ENCODE results near the gene GUCY1A2. TPM values are rescaled to one million over a fixed set of nuclear protein-coding genes. Genes with fewer than 3 reads are reported as not detected.

Gene GUCY1A2
- total RNA-seq, 2 donors from 2014 or later, result 1.7 to 7.2 TPM

DNA sequence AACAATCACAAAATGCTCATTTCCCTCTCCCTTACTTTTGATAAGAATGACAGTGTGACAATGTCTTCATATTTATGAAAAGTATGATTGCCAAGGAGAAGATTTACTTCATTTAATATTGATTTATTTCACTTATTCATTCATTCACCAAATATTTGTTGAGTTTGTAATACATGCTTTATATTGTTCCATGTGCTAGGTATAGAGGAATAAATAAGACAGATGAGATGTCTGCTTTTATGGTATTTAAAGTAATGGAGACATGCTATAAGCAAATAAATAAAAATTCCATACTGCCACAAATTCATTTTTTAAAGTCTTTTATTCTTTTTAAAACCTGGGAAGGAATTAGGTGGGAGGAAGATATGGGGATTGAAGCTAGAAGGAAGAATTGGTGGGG lies 289.4 kb downstream of the GUCY1A2 start:
- TF ChIP-seq, protein P1, sequence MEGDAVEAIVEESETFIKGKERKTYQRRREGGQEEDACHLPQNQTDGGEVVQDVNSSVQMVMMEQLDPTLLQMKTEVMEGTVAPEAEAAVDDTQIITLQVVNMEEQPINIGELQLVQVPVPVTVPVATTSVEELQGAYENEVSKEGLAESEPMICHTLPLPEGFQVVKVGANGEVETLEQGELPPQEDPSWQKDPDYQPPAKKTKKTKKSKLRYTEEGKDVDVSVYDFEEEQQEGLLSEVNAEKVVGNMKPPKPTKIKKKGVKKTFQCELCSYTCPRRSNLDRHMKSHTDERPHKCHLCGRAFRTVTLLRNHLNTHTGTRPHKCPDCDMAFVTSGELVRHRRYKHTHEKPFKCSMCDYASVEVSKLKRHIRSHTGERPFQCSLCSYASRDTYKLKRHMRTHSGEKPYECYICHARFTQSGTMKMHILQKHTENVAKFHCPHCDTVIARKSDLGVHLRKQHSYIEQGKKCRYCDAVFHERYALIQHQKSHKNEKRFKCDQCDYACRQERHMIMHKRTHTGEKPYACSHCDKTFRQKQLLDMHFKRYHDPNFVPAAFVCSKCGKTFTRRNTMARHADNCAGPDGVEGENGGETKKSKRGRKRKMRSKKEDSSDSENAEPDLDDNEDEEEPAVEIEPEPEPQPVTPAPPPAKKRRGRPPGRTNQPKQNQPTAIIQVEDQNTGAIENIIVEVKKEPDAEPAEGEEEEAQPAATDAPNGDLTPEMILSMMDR (IDR thresholded peaks at IDR 0.05), result no peak
- no peak overlapping the region for H3K4me3 ChIP-seq
- no peaks in the 10 kb centered on the region for H3K36me3 ChIP-seq
- H3K4me1 ChIP-seq, result no peaks in the 10 kb centered on the region
- no peaks in the 10 kb centered on the region for H3K27me3 ChIP-seq
- no peak for DNase-seq (ENCODE audit: low spot score)
- no peak overlapping the region for H3K27ac ChIP-seq
- H3K9me3 ChIP-seq, result no peaks in the 10 kb centered on the region

DNA sequence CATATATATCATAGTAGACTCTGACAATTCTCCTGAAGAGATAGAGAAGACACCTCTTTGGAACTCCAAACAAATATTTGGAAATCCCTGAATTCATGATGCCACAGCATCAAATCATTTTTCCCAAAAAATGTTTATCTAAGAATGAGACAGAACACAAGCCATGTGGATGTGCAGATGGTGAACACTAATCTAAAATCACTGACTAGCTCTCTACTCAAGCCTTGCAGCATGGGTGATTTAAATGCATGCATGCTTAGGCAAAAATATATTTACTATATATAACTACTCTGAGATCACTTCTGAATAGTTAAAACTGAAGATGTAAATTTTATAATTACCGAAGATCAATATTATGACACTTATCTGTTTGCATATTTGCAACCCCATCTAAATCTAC lies 289.9 kb downstream of the GUCY1A2 start:
- Histone ChIP-seq H3K9me3 (no peaks in the 10 kb centered on the region), H3K36me3 (no peaks in the 10 kb centered on the region), H3K4me3 (no peak overlapping the region), H3K4me1 (no peaks in the 10 kb centered on the region), H3K27me3 (no peaks in the 10 kb centered on the region), H3K27ac (no peak overlapping the region)
- TF ChIP-seq, protein P1 (IDR thresholded peaks at IDR 0.05), result no peak
- DNase-seq (ENCODE audit: low spot score), result no peak

DNA sequence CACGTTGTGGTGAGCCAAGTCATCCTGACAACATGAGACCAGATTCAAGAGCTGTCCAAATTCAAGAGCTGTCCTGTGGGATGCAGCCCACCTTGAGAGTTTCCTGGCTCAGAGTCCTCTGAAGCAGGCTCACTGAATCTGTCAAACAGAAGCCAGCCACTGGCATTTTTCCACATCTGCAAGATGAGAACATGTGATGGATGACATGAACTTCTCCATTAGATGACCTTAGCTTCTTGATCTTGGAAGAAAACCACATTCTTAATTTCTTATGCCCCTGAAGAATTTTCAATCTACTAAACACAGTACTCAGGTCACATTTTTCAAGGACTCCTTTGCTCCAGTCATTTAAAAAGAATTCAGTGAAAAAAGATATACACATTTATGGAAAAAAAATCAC lies 291.0 kb downstream of the GUCY1A2 start:
- Histone ChIP-seq H3K4me3 (no peak overlapping the region), H3K27me3 (no peaks in the 10 kb centered on the region), H3K9me3 (no peaks in the 10 kb centered on the region), H3K36me3 (no peaks in the 10 kb centered on the region), H3K27ac (no peak overlapping the region), H3K4me1 (no peaks in the 10 kb centered on the region)
- DNase-seq (ENCODE audit: low spot score), result no peak
- TF ChIP-seq, protein P1 (IDR thresholded peaks at IDR 0.05), result no peak

DNA sequence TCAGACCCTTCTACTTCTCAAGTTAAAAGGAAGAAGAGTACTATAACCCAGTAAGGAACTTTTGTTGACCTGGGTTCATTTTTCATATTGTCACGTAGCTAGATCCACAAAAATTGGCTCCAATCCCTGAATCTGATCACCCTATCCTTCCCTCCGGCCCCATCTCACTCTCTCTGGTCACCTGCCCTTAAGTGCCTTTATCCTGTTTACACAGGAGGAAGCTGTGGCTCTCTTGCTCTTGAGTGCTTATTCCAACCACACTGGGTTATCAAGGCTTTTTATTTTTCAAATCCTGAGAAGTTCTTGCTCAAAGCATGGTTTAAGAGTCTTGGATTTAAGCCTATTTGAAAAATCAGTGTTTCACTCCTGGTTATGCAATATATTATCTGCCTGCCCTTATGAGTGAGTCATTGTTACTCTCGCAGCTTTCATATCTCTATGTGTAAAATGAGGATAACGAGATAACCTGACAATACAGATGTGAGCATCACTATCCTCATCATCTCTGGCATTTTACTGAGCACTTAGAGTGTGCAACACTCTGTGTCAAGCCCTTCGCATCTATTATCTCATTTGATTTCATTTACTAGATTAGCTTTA lies 293.9 kb downstream of the GUCY1A2 start:
- no peaks in the 10 kb centered on the region for H3K4me1 ChIP-seq
- H3K27me3 ChIP-seq, result no peaks in the 10 kb centered on the region
- no peak overlapping the region for H3K4me3 ChIP-seq
- no peaks in the 10 kb centered on the region for H3K9me3 ChIP-seq
- H3K27ac ChIP-seq, result no peak overlapping the region
- no peak for DNase-seq (ENCODE audit: low spot score)
- H3K36me3 ChIP-seq, result no peaks in the 10 kb centered on the region
- TF ChIP-seq, protein P1 (IDR thresholded peaks at IDR 0.05), result no peak

DNA sequence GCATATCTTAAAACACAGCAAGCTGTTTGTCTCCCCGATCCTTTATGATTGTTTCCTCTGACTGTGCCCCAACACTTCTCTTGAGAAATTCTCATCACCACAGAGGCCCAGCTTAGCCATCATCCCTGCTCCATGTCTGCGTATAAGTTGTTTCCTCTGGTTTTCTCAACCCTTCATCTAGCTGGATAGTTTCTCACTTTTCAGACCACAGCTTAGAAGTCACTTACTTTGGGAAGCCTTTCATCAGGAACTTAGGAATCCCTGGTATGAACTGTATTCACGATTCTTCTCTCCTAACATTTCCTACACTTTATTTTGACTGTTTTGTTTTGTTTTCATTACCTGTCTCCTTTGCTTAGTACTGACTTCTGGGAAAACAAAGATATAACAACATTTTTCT lies 295.2 kb downstream of the GUCY1A2 start:
- no peaks in the 10 kb centered on the region for H3K4me1 ChIP-seq
- H3K4me3 ChIP-seq, result no peak overlapping the region
- DNase-seq (ENCODE audit: low spot score), result no peak
- no peak overlapping the region for H3K27ac ChIP-seq
- no peaks in the 10 kb centered on the region for H3K27me3 ChIP-seq
- H3K36me3 ChIP-seq, result no peaks in the 10 kb centered on the region
- TF ChIP-seq, protein P1 (IDR thresholded peaks at IDR 0.05), result no peak
- H3K9me3 ChIP-seq, result no peaks in the 10 kb centered on the region

DNA sequence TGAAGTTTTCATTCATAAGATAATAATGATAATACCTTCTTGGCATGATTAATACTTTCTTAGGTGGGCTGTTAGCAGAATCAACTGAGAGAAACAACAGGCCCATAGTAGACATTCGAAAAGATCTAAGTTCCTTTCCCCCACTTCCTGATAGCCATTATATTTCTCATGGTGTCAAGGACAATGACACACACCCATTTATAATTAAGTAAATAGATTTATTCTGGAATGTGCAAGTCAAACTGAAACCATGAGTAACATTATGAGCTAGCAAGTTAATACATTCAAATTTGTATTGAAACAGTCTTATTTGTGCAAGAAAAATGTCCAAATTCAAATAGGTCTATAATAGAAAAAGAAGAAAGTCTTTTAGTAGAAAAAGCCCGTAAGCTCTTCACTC lies 301.1 kb downstream of the GUCY1A2 start:
- H3K36me3 ChIP-seq, result no peaks in the 10 kb centered on the region

More for the DNA sequence above, 301.1 kb downstream of the GUCY1A2 start:
- H3K4me1 ChIP-seq, result no peaks in the 10 kb centered on the region
- TF ChIP-seq, protein P1 (IDR thresholded peaks at IDR 0.05), result no peak
- no peaks in the 10 kb centered on the region for H3K27me3 ChIP-seq
- DNase-seq (ENCODE audit: low spot score), result no peak
- H3K9me3 ChIP-seq, result no peaks in the 10 kb centered on the region
- no peak overlapping the region for H3K27ac ChIP-seq
- no peak overlapping the region for H3K4me3 ChIP-seq

Data from right atrium auricular region (tissue), 2 donors.